CD14-positive monocyte (primary cell): ENCODE measurements around the gene ELP2. TPM values are rescaled to one million over a fixed set of nuclear protein-coding genes. Genes with fewer than 3 reads are reported as not detected.

Source experiments
- DNase-seq, 3 donors: peaks; one replicate each; pipeline ENCODE4 v3.0.0-alpha.2; 2011 to 2022
- H2AFZ ChIP-seq: 2 replicates; pipeline ENCODE4 v1.6.0; 2012; ENCODE audit warnings: mild to moderate bottlenecking, low read depth, low read length, inconsistent platforms; ENCODE audit not compliant: insufficient read depth, poor library complexity, severe bottlenecking
- H3K27ac ChIP-seq, 2 donors: 1 replicate in 1 of 2; 2 replicates in 1 of 2; pipeline ENCODE4 v1.5.1; 2012 to 2013; ENCODE audit warnings: low read length in 2 of 2, control low read depth in 1 of 2, inconsistent platforms in 1 of 2, low read depth in 1 of 2, mild to moderate bottlenecking in 1 of 2
- H3K27me3 ChIP-seq, 2 donors: one replicate each; pipeline versions ENCODE4 v1.6.0 to v1.6.1; 2011 to 2013; ENCODE audit warnings: low read length in 2 of 2; ENCODE audit not compliant: control insufficient read depth in 2 of 2, insufficient read depth in 2 of 2
- H3K36me3 ChIP-seq, 2 donors: replicated peaks in 1 of 2; 1 replicate in 1 of 2; 2 replicates in 1 of 2; pipeline versions ENCODE4 v1.5.1 to v1.6.1; 2012 to 2013; ENCODE audit warnings: low read length in 2 of 2, control low read depth in 1 of 2, inconsistent platforms in 1 of 2, mild to moderate bottlenecking in 1 of 2; ENCODE audit not compliant: insufficient read depth in 2 of 2, control insufficient read depth in 1 of 2
- H3K4me1 ChIP-seq, 2 donors: 1 replicate in 1 of 2; 2 replicates in 1 of 2; pipeline versions ENCODE4 v1.5.1 to v1.6.1; 2012 to 2013; ENCODE audit warnings: low read length in 2 of 2, control low read depth in 1 of 2, inconsistent platforms in 1 of 2, mild to moderate bottlenecking in 1 of 2, moderate library complexity in 1 of 2; ENCODE audit not compliant: insufficient read depth in 2 of 2, control insufficient read depth in 1 of 2
- H3K4me2 ChIP-seq: replicated peaks from 2 replicates; pipeline ENCODE3; 2012; ENCODE audit warnings: low read length, moderate library complexity, mild to moderate bottlenecking; ENCODE audit not compliant: poor library complexity, severe bottlenecking; ENCODE audit errors: extremely low read depth
- H3K4me3 ChIP-seq, 3 experiments: fragments of 200-600 bp in 1 of 3; sonication (generic) in 1 of 3; replicated peaks in 1 of 3; 1 replicate in 2 of 3; 2 replicates in 1 of 3; pipeline ENCODE4 v1.5.1; 2011 to 2013; ENCODE audit warnings: low read length in 3 of 3, mild to moderate bottlenecking in 3 of 3, control low read depth in 2 of 3, low read depth in 2 of 3, inconsistent platforms in 1 of 3, moderate library complexity in 1 of 3
- H3K79me2 ChIP-seq: 2 replicates; pipeline ENCODE4 v1.6.0; 2012; ENCODE audit warnings: mild to moderate bottlenecking, control low read depth, inconsistent platforms, low read length, moderate library complexity; ENCODE audit not compliant: insufficient read depth
- H3K9ac ChIP-seq: 2 replicates; pipeline ENCODE4 v1.6.0; 2017; ENCODE audit warnings: low read length, mild to moderate bottlenecking; ENCODE audit not compliant: insufficient read depth, poor library complexity, severe bottlenecking
- H3K9me3 ChIP-seq, 2 donors: replicated peaks in 1 of 2; 1 replicate in 1 of 2; 2 replicates in 1 of 2; pipeline versions ENCODE4 v1.5.1 to v1.6.1; 2012 to 2013; ENCODE audit warnings: low read length in 2 of 2, control low read depth in 1 of 2; ENCODE audit not compliant: control insufficient read depth in 1 of 2, insufficient read depth in 1 of 2
- H4K20me1 ChIP-seq: 2 replicates; pipeline ENCODE4 v1.6.0; 2012; ENCODE audit warnings: mild to moderate bottlenecking, low read length, control low read depth, moderate library complexity; ENCODE audit not compliant: insufficient read depth
- H3K27ac Mint-ChIP-seq, 7 donors: one replicate each; pipeline ENCODE4 v1.8.0; 2020; ENCODE audit warnings: mild to moderate bottlenecking in 7 of 7, mixed read lengths in 7 of 7, moderate library complexity in 6 of 7, inconsistent platforms in 2 of 7
- H3K27me3 Mint-ChIP-seq, 3 donors: one replicate each; pipeline ENCODE4 v1.8.0; 2021 to 2022; ENCODE audit warnings: low read depth in 3 of 3, mild to moderate bottlenecking in 3 of 3, mixed read lengths in 3 of 3, moderate library complexity in 3 of 3, inconsistent platforms in 1 of 3
- H3K36me3 Mint-ChIP-seq, 2 donors: one replicate each; pipeline ENCODE4 v1.8.0; 2020; ENCODE audit warnings: mixed read lengths in 2 of 2, inconsistent platforms in 1 of 2, mild to moderate bottlenecking in 1 of 2
- H3K4me1 Mint-ChIP-seq: one replicate; pipeline ENCODE4 v1.8.0; 2020; ENCODE audit warnings: mild to moderate bottlenecking, mixed read lengths
- H3K4me3 Mint-ChIP-seq, 2 donors: one replicate each; pipeline ENCODE4 v1.8.0; 2020; ENCODE audit warnings: mild to moderate bottlenecking in 2 of 2, mixed read lengths in 2 of 2, moderate library complexity in 1 of 2
- H3K9me3 Mint-ChIP-seq, 7 donors: one replicate each; pipeline ENCODE4 v1.8.0; 2020 to 2022; ENCODE audit warnings: mixed read lengths in 7 of 7, mild to moderate bottlenecking in 6 of 7, moderate library complexity in 6 of 7, inconsistent platforms in 2 of 7
- CTCF ChIP-seq: fragments of 200-600 bp; IDR thresholded peaks from one replicate; pipeline ENCODE4 v1.8.0; 2022; ENCODE audit warnings: antibody characterized with exemption, mild to moderate bottlenecking
- WGBS: methylation state at CpG from one replicate; pipeline ENCODE4 v1.1.5; 2013; ENCODE audit warnings: missing lambda C conversion rate; ENCODE audit not compliant: insufficient coverage; 5-methylcytosine and 5-hydroxymethylcytosine counted together
- intact Hi-C, 2 donors: fragments of 100-400 bp; cut with micrococcal nuclease; formaldehyde crosslinking; loops; one replicate each; pipeline versions ENCODE4 v1.15.0 to v1.15.1; 2023
- polyA plus RNA-seq, 3 donors: library from polyadenylated mRNA; depleted of rRNA in 1 of 3; unstranded in 2 of 3; stranded (reverse) in 1 of 3; fragments of 300-500 nt in 2 of 3; fragments of >200 nt in 1 of 3; fragmentation: Illumina TruSeq in 2 of 3; gene quantifications; 1 replicate in 2 of 3; 2 replicates in 1 of 3; pipeline ENCODE4 v1.2.3, GENCODE V29; 2012 to 2021

ELP2 gene
- polyA plus RNA-seq, 3 donors, result 24.8 to 52.5 (median 27.1) TPM

GRCh38 chr18:36157441-36157840, 27.7 kb downstream of the ELP2 start:
- Histone ChIP-seq H4K20me1 (no peaks in the 10 kb centered on the region), H3K79me2 (no peaks in the 10 kb centered on the region), H2AFZ (no peak overlapping the region), H3K9ac (no peak overlapping the region), H3K4me3 (no peak overlapping the region), H3K27me3 (no peaks in the 10 kb centered on the region), H3K4me2 (no peak overlapping the region), H3K4me1 (no peaks in the 10 kb centered on the region), H3K36me3 (peaks cover 78 to 98% of the 10 kb centered on the region in 2 donors), H3K9me3 (no peaks in the 10 kb centered on the region), H3K27ac (no peak overlapping the region)
- no peak overlapping the region for H3K4me3 Mint-ChIP-seq
- no peaks in the 10 kb centered on the region for H3K9me3 Mint-ChIP-seq
- peaks cover 78 to 89% of the 10 kb centered on the region in 2 donors for H3K36me3 Mint-ChIP-seq
- H3K27ac Mint-ChIP-seq, result peak overlapping the region in 2 of 7 donors; percentile 58 to 69
- H3K4me1 Mint-ChIP-seq, result peaks cover 3% of the 10 kb centered on the region
- H3K27me3 Mint-ChIP-seq, result no peaks in the 10 kb centered on the region
- DNase-seq, result no peak
- intact Hi-C loops, result no loop called here
- no peak for TF ChIP-seq CTCF

- Histone ChIP-seq H3K27ac (no peak overlapping the region), H3K9ac (no peak overlapping the region), H3K4me3 (no peak overlapping the region), H3K9me3 (no peaks in the 10 kb centered on the region), H3K36me3 (peaks cover 78 to 98% of the 10 kb centered on the region in 2 donors), H3K4me1 (no peaks in the 10 kb centered on the region), H2AFZ (no peak overlapping the region), H3K4me2 (no peak overlapping the region), H3K27me3 (no peaks in the 10 kb centered on the region), H3K79me2 (no peaks in the 10 kb centered on the region), H4K20me1 (no peaks in the 10 kb centered on the region)
- 80% methylated on average over 2 of the region's 5 CpGs for WGBS
- DNase-seq, result no peak
- Mint-ChIP-seq H3K4me3 (no peak overlapping the region), H3K4me1 (peaks cover 3% of the 10 kb centered on the region), H3K27me3 (no peaks in the 10 kb centered on the region), H3K9me3 (no peaks in the 10 kb centered on the region), H3K36me3 (peaks cover 75 to 86% of the 10 kb centered on the region in 2 donors), H3K27ac (peak overlapping the region in 1 of 7 donors; percentile 2)
- no peak for TF ChIP-seq CTCF
- intact Hi-C loops, result no loop called here
These were observed 28.7 kb downstream of the ELP2 start for GRCh38 chr18:36158266-36158867.
